HepG2 (cell line): ENCODE measurements around the gene EDN2. TPM values are rescaled to one million over a fixed set of nuclear protein-coding genes. Genes with fewer than 3 reads are reported as not detected.
A peak's percentile ranks its signal among the peaks of the same experiment; 100 is the strongest.

Experiments used
- ATAC-seq: fragments of 200-7000 bp; cut with Tn5 transposase; 3 replicates; pipeline ENCODE4 v1.9.1; 2020; ENCODE audit warnings: mild to moderate bottlenecking, moderate library complexity
- BruUV-seq: library from RNA; stranded (reverse); fragments of 400-500 nt; replicated peaks from 2 replicates; lab custom pipeline; 2021; lab: Mats Ljungman, UMichigan
- CTCF ChIA-PET: fragments of 300-600 bp; formaldehyde crosslinking; extraction: SDS; loops from one replicate; lab custom pipeline; 2021; ENCODE audit warnings: low total read pairs, inconsistent platforms, low intra/inter-chr PET ratio; lab: Yijun Ruan, JAX
- POLR2A ChIA-PET: fragments of 350-600 bp; sonication (Branson Sonifier 250); formaldehyde crosslinking; loops from one replicate; lab custom pipeline; 2020; ENCODE audit warnings: antibody characterized with exemption, inconsistent platforms; lab: Yijun Ruan, JAX
- DNase-seq: peaks from one replicate; pipeline ENCODE4 v3.0.0-alpha.2; 2015; ENCODE audit warnings: low spot score
- FAIRE-seq: peaks from 3 replicates; lab custom pipeline; 2011; peaks lifted over from hg19 to GRCh38; lab: Jason Lieb, UNC
- H2AFZ ChIP-seq: one replicate; pipeline ENCODE4 v1.6.1; 2011; ENCODE audit warnings: low read length, inconsistent platforms
- H3K27ac ChIP-seq: fragments of 300-600 bp; 3 replicates; pipeline ENCODE4 v1.8.0; 2011; ENCODE audit warnings: mixed run types, mild to moderate bottlenecking, mixed read lengths, low read length, inconsistent platforms; ENCODE audit not compliant: insufficient read depth; ENCODE audit errors: extremely low read length
- H3K27me3 ChIP-seq, 2 experiments: fragments of 200-600 bp in 1 of 2; 2 replicates in 1 of 2; 3 replicates in 1 of 2; pipeline versions ENCODE4 v1.6.0 to v1.8.0; 2011; ENCODE audit warnings: low read length in 2 of 2, mild to moderate bottlenecking in 2 of 2, moderate library complexity in 2 of 2, inconsistent platforms in 1 of 2; ENCODE audit not compliant: insufficient read depth in 2 of 2, control insufficient read depth in 1 of 2
- H3K36me3 ChIP-seq, 2 experiments: fragments of 200-600 bp in 1 of 2; replicated peaks in 1 of 2; 2 replicates in 1 of 2; 3 replicates in 1 of 2; pipeline versions ENCODE4 v1.5.1 to v1.8.0; 2011; ENCODE audit warnings: low read length in 2 of 2, inconsistent platforms in 1 of 2; ENCODE audit not compliant: insufficient read depth in 2 of 2, control insufficient read depth in 1 of 2
- H3K4me1 ChIP-seq: 2 replicates; pipeline ENCODE4 v1.5.1; 2012; ENCODE audit warnings: low read length, inconsistent platforms; ENCODE audit not compliant: insufficient read depth
- H3K4me2 ChIP-seq: 2 replicates; pipeline ENCODE4 v1.6.0; 2011; ENCODE audit warnings: low read depth, low read length, inconsistent platforms
- H3K4me3 ChIP-seq, 3 experiments: fragments of 200-600 bp in 1 of 3; sonication (generic), shearing (Covaris generic) in 1 of 3; replicated peaks in 1 of 3; 2 replicates each; pipeline ENCODE4 v1.5.1; 2011 to 2016; ENCODE audit warnings: low read length in 3 of 3, inconsistent platforms in 2 of 3, low read depth in 2 of 3, mild to moderate bottlenecking in 2 of 3, control low read depth in 1 of 3, mixed read lengths in 1 of 3; ENCODE audit not compliant: insufficient read depth in 1 of 3
- H3K79me2 ChIP-seq: one replicate; pipeline ENCODE4 v1.6.1; 2011; ENCODE audit warnings: low read length, inconsistent platforms; ENCODE audit not compliant: insufficient read depth
- H3K9ac ChIP-seq: 2 replicates; pipeline ENCODE4 v1.6.0; 2011; ENCODE audit warnings: mild to moderate bottlenecking, low read depth, low read length, inconsistent platforms; ENCODE audit not compliant: insufficient read depth
- H3K9me3 ChIP-seq: 2 replicates; pipeline ENCODE4 v1.5.1; 2012; ENCODE audit warnings: mild to moderate bottlenecking, low read length
- H4K20me1 ChIP-seq: 2 replicates; pipeline ENCODE4 v1.6.0; 2011; ENCODE audit warnings: inconsistent platforms, mild to moderate bottlenecking, low read length, moderate library complexity; ENCODE audit not compliant: insufficient read depth
- BRF2 ChIP-seq: sonication (generic); formaldehyde crosslinking; IDR thresholded peaks from 2 replicates; pipeline ENCODE4 v1.8.1; 2022; ENCODE audit warnings: mild to moderate bottlenecking, missing genetic modification reagents
- CBX1 ChIP-seq: IDR thresholded peaks from one replicate; pipeline ENCODE4 v1.6.1; 2016; ENCODE audit warnings: antibody characterized with exemption, low read depth
- IRF9 ChIP-seq: sonication (generic); formaldehyde crosslinking; IDR thresholded peaks from 2 replicates; pipeline ENCODE4 v1.8.0; 2022; ENCODE audit warnings: missing genetic modification reagents, mild to moderate bottlenecking, borderline replicate concordance
- MED13 ChIP-seq: sonication (generic); formaldehyde crosslinking; IDR thresholded peaks from 2 replicates; pipeline ENCODE4 v1.5.0; 2020; ENCODE audit warnings: missing genetic modification reagents
- SRSF9 ChIP-seq: fragments of 200-400 bp; formaldehyde crosslinking; IDR thresholded peaks from 2 replicates; pipeline ENCODE4 v1.6.1; 2018; ENCODE audit warnings: borderline replicate concordance, mild to moderate bottlenecking, low read depth, low read length; ENCODE audit not compliant: insufficient read depth, poor library complexity, severe bottlenecking
- ZNF292 ChIP-seq: sonication (generic); formaldehyde crosslinking; IDR thresholded peaks from 2 replicates; pipeline ENCODE4 v1.8.1; 2022; ENCODE audit warnings: mild to moderate bottlenecking, low read depth, missing genetic modification reagents, borderline replicate concordance
- ZNF510 ChIP-seq: sonication (generic); formaldehyde crosslinking; IDR thresholded peaks from 2 replicates; pipeline ENCODE4 v1.4.0; 2020; ENCODE audit warnings: low read depth, mild to moderate bottlenecking, missing genetic modification reagents
- ZNF572 ChIP-seq: sonication (generic); formaldehyde crosslinking; IDR thresholded peaks from 2 replicates; pipeline ENCODE4 v1.5.1; 2020; ENCODE audit warnings: mild to moderate bottlenecking, missing genetic modification reagents
- ZNF768 ChIP-seq: sonication (generic); formaldehyde crosslinking; IDR thresholded peaks from 2 replicates; pipeline ENCODE4 v1.4.0; 2020; ENCODE audit warnings: missing genetic modification reagents
- ZNF841 ChIP-seq: sonication (generic); formaldehyde crosslinking; IDR thresholded peaks from 2 replicates; pipeline ENCODE4 v1.8.1; 2023; ENCODE audit warnings: missing genetic modification reagents, borderline replicate concordance
- WGBS: methylation state at CpG from one replicate; pipeline ENCODE4 v1.1.6; 2017; ENCODE audit warnings: low lambda C conversion rate; 5-methylcytosine and 5-hydroxymethylcytosine counted together
- in situ Hi-C: cut with HindIII; loops from 2 replicates; pipeline ENCODE4 v1.10.0; 2017; ENCODE audit warnings: low pct_unique_long_range_greater_than_20kb; ENCODE audit not compliant: extremely low pct_ligation_motif_present
- intact Hi-C: fragments of 100-400 bp; cut with micrococcal nuclease; formaldehyde crosslinking; loops from one replicate; pipeline ENCODE4 v1.10.0; 2022; ENCODE audit not compliant: unreplicated experiment
- polyA plus RNA-seq, 8 experiments: library from polyadenylated mRNA; depleted of rRNA in 3 of 8; stranded (reverse) in 7 of 8; unstranded in 1 of 8; fragments of >200 nt; fragmentation: Illumina TruSeq in 4 of 8; extraction: Trizol in 4 of 8; gene quantifications; 2 replicates each; pipeline versions ENCODE4 v1.2.1 to v1.2.3, GENCODE V29; 2011 to 2016; ENCODE audit warnings: low read depth in 4 of 8, missing spikeins in 1 of 8, mixed read lengths in 1 of 8; ENCODE audit not compliant: insufficient read depth in 1 of 8
- total RNA-seq, 5 experiments: library from RNA; depleted of rRNA; stranded (reverse); fragments of >200 nt; fragmentation: Illumina TruSeq; extraction: Trizol; gene quantifications; 2 replicates each; pipeline ENCODE4 v1.2.3, GENCODE V29; 2016; ENCODE audit warnings: low read depth in 1 of 5

Gene EDN2
- total and polyA plus RNA-seq, 2 of the 13 experiments (the other 11 are each of a cell fraction or from before 2014, with no cell fraction given): not detected

- no peaks in the 10 kb centered on the region for H3K36me3 ChIP-seq
- H3K27me3 ChIP-seq: peaks cover under 1 to 10% of the 10 kb centered on the region in 2 experiments; a peak in 3 of 5 replicates
- H3K79me2 ChIP-seq: no peaks in the 10 kb centered on the region
- 51% methylated on average over 19 of the region's 20 CpGs for WGBS
- H3K4me1 ChIP-seq: peaks cover 4% of the 10 kb centered on the region; the same call in 1 of the 2 replicates
- no peak overlapping the region for H3K4me2 ChIP-seq
- no TSS peak for BruUV-seq
- H2AFZ ChIP-seq: no peak overlapping the region
- no peak overlapping the region for H3K9ac ChIP-seq
- no peak for FAIRE-seq
- H3K4me3 ChIP-seq: no peak overlapping the region
- in situ Hi-C loops (loop anchor here (5.0 kb wide), 2 partner anchors 109 to 149 kb away; no protein-coding TSS in a partner anchor), intact Hi-C loops (loop anchor here (1.0 to 2.0 kb wide), 2 partner anchors 109 to 163 kb away; no protein-coding TSS in a partner anchor)
- no peaks in the 10 kb centered on the region for H4K20me1 ChIP-seq
- TF ChIP-seq ZNF841: no peak
- TF ChIP-seq ZNF768 (CRISPR knock-in tag): peak; percentile 76
- H3K27ac ChIP-seq: no peak overlapping the region
- ChIA-PET POLR2A (no interaction called here), CTCF (interaction anchor here (1.6 to 2.0 kb wide), 3 partner anchors 109 to 163 kb away, joined by 10 to 14 read pairs (median 11); no protein-coding TSS in a partner anchor)
- H3K9me3 ChIP-seq: no peaks in the 10 kb centered on the region
- DNase-seq: no peak
- ATAC-seq: peak; percentile 25
These were observed 52.8 kb downstream of the EDN2 start for GRCh38 chr1:41431490-41432350.

- ChIA-PET CTCF (no interaction called here), POLR2A (no interaction called here)
- FAIRE-seq: no peak
- peaks cover 4% of the 10 kb centered on the region; the same call in 1 of the 2 replicates for H3K4me1 ChIP-seq
- H3K27me3 ChIP-seq: peaks cover 1 to 11% of the 10 kb centered on the region in 2 experiments; a peak in 3 of 5 replicates
- H2AFZ ChIP-seq: no peak overlapping the region
- intact Hi-C loops: no loop called here
- in situ Hi-C loops: loop anchor here (5.0 kb wide), 2 partner anchors 108 to 148 kb away; no protein-coding TSS in a partner anchor
- 14% methylated on average over 4 of the region's 4 CpGs for WGBS
- DNase-seq: no peak
- H3K36me3 ChIP-seq: no peaks in the 10 kb centered on the region
- H3K79me2 ChIP-seq: no peaks in the 10 kb centered on the region
- H3K9me3 ChIP-seq: no peaks in the 10 kb centered on the region
- no peak overlapping the region for H3K9ac ChIP-seq
- H3K27ac ChIP-seq: no peak overlapping the region
- no peaks in the 10 kb centered on the region for H4K20me1 ChIP-seq
- no peak for ATAC-seq
- no peak overlapping the region for H3K4me3 ChIP-seq
- H3K4me2 ChIP-seq: no peak overlapping the region
- no TSS peak for BruUV-seq
- TF ChIP-seq ZNF510 (CRISPR knock-in tag): no peak
- no peak for TF ChIP-seq IRF9
- no peak for TF ChIP-seq ZNF572
- TF ChIP-seq ZNF292 (CRISPR knock-in tag): no peak
- no peak for TF ChIP-seq MED13 (CRISPR knock-in tag)
- TF ChIP-seq SRSF9: no peak
- no peak for TF ChIP-seq BRF2
- no peak for TF ChIP-seq CBX1
These were observed 53.9 kb downstream of the EDN2 start for GRCh38 chr1:41430582-41430981.
